ENCODE data around the gene TMEM123. TPM values are rescaled to one million over a fixed set of nuclear protein-coding genes. Genes with fewer than 3 reads are reported as not detected.

Gene TMEM123
- total and polyA plus RNA-seq, 2 donors (not counting 3 experiments of a cell fraction or from before 2014, with no cell fraction given): 201 to 257 TPM

DNA sequence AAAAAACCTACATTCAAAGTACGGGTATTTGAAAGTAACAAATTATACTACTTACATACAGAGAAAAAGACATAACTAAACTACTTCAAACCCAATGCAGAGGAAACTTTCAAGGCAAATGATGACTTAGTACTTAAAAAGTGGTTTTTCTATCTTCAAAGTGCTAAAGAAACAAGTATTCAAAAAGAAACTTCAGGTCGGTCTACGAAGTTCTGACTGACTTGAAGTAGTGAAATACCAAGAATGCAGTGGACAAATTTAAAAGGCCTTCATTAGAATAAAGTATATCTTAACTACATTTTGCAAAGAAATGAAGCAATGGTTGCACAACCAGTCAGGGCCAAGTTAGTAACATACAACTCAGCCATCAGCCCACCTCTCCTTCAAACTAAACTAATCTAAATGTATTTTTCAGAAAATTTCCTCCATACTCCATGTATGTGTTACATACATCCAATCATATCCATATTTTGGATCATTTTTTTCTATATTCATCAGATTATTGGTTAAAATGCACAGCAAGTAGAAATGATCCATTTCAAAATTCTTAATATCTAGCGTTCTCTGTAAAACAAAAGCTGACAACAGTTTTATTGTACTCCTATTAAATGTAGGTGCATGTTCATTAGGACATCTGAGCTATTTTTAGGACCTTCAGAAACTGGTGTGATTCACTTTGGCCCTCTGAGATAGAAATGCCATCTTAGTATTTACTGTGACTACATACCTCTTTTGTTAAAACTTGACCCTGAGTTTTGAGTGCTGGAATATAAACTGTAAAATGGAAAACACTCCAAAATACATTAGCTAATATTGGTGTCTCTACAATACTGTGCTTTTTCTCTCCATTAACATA lies 55.6 kb downstream of the TMEM123 start:
- H3K36me3 ChIP-seq (ENCODE audit: control insufficient read depth in 2 of 2, extremely low read depth in 1 of 2, insufficient read depth in 2 of 2, low read length in 2 of 2): peaks cover 17 to 23% of the 10 kb centered on the region in 2 experiments
- H3K4me1 ChIP-seq (ENCODE audit: control insufficient read depth, extremely low read depth, insufficient read depth, low read length): no peaks in the 10 kb centered on the region
- dilution Hi-C loops (cut with MboI; ENCODE audit: extremely low pct_ligation_motif_present, low sequenced_read_pairs): no loop called here
- no peak overlapping the region for H3K4me3 ChIP-seq (replicated peaks in 1 of 3; ENCODE audit: insufficient read depth in 1 of 3, low read depth in 1 of 3, low read length in 3 of 3)
- CTCF ChIA-PET: interaction anchor here (0.8 to 1.4 kb wide), 4 partner anchors 12 to 216 kb away, joined by 3 to 6 read pairs (median 3); no protein-coding TSS in a partner anchor
- H3K27ac ChIP-seq (ENCODE audit: insufficient read depth, low read depth, low read length): no peak overlapping the region
- TF ChIP-seq POLR2A (IDR thresholded peaks at IDR 0.05; ENCODE audit: low read depth, low read length) (no peak), GATA2 (IDR thresholded peaks at IDR 0.05; ENCODE audit: insufficient read depth, insufficient read length, low read depth, low read length) (no peak), FOS (IDR thresholded peaks at IDR 0.05; ENCODE audit: borderline replicate concordance, insufficient read depth, low read length) (no peak), MYC (IDR thresholded peaks at IDR 0.05; ENCODE audit: low read depth, low read length) (no peak), JUN (IDR thresholded peaks at IDR 0.05; ENCODE audit: borderline replicate concordance, insufficient read depth, insufficient read length, low read depth) (no peak), EZH2 (IDR thresholded peaks at IDR 0.05; ENCODE audit: borderline replicate concordance, low read depth, low read length, severe bottlenecking) (no peak), POLR2AphosphoS5 (IDR thresholded peaks at IDR 0.05; ENCODE audit: insufficient read depth, low read depth, low read length) (no peak)
- TF ChIP-seq, protein P1, sequence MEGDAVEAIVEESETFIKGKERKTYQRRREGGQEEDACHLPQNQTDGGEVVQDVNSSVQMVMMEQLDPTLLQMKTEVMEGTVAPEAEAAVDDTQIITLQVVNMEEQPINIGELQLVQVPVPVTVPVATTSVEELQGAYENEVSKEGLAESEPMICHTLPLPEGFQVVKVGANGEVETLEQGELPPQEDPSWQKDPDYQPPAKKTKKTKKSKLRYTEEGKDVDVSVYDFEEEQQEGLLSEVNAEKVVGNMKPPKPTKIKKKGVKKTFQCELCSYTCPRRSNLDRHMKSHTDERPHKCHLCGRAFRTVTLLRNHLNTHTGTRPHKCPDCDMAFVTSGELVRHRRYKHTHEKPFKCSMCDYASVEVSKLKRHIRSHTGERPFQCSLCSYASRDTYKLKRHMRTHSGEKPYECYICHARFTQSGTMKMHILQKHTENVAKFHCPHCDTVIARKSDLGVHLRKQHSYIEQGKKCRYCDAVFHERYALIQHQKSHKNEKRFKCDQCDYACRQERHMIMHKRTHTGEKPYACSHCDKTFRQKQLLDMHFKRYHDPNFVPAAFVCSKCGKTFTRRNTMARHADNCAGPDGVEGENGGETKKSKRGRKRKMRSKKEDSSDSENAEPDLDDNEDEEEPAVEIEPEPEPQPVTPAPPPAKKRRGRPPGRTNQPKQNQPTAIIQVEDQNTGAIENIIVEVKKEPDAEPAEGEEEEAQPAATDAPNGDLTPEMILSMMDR (IDR thresholded peaks at IDR 0.05; ENCODE audit: extremely low read depth in 1 of 2, insufficient read depth in 1 of 2, low read depth in 1 of 2, low read length in 2 of 2): no peak
- TF ChIP-seq, protein P2, sequence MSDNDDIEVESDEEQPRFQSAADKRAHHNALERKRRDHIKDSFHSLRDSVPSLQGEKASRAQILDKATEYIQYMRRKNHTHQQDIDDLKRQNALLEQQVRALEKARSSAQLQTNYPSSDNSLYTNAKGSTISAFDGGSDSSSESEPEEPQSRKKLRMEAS (IDR thresholded peaks at IDR 0.05; ENCODE audit: insufficient read depth, insufficient read length): no peak
- H3K27me3 ChIP-seq (ENCODE audit: control insufficient read depth in 2 of 2, insufficient read depth in 2 of 2, low read length in 2 of 2): no peaks in the 10 kb centered on the region
- POLR2A ChIA-PET: no interaction called here
- H3K79me2 ChIP-seq (ENCODE audit: control insufficient read depth, insufficient read depth, low read length): peaks cover 13% of the 10 kb centered on the region
- intact Hi-C loops (cut with micrococcal nuclease): no loop called here
- H3K9me3 ChIP-seq (replicated peaks; ENCODE audit: control insufficient read depth, insufficient read depth, low read length): no peaks in the 10 kb centered on the region
- DNase-seq (ENCODE audit: low read depth, low spot score): no peak
- FAIRE-seq: no peak
- H4K20me1 ChIP-seq (replicated peaks; ENCODE audit: control insufficient read depth, extremely low read depth, insufficient read depth, low read length): no peaks in the 10 kb centered on the region
- H2AFZ ChIP-seq (ENCODE audit: low read depth, low read length): no peak overlapping the region
- no peak overlapping the region for H3K4me2 ChIP-seq (ENCODE audit: insufficient read depth, low read length)
- H3K9ac ChIP-seq (replicated peaks; ENCODE audit: extremely low read depth, insufficient read depth, low read length): no peak overlapping the region
- TSS peak; percentile 28 for BruUV-seq (replicated peaks)
- no peaks in the 10 kb centered on the region for H3K9me1 ChIP-seq (replicated peaks; ENCODE audit: control insufficient read depth, extremely low read depth, insufficient read depth, low read length)
